Cardiac muscle cell (in vitro differentiated cells and primary cell): ENCODE measurements around the gene ATP6V0C. TPM values are rescaled to one million over a fixed set of nuclear protein-coding genes. Genes with fewer than 3 reads are reported as not detected.

ENCODE experiments used
- DNase-seq, 2 donors: peaks; one replicate each; pipeline versions ENCODE4 v3.0.0 to v3.0.0-alpha.2; 2010 to 2017; ENCODE audit warnings: low read depth in 1 of 2, low spot score in 1 of 2
- H3K27ac ChIP-seq: fragments of 200-600 bp; sonication (generic); 2 replicates; pipeline ENCODE4 v1.5.1; 2016
- H3K27me3 ChIP-seq: fragments of 200-600 bp; sonication (generic); 2 replicates; pipeline ENCODE4 v1.6.0; 2016; ENCODE audit warnings: control low read depth
- H3K36me3 ChIP-seq: fragments of 200-600 bp; sonication (generic); 2 replicates; pipeline ENCODE4 v1.5.1; 2016; ENCODE audit warnings: control low read depth
- H3K4me1 ChIP-seq: fragments of 200-600 bp; sonication (generic); 2 replicates; pipeline ENCODE4 v1.8.1; 2017; ENCODE audit warnings: low read depth, mild to moderate bottlenecking, mixed run types
- H3K4me3 ChIP-seq: fragments of 200-600 bp; sonication (generic); 2 replicates; pipeline ENCODE4 v1.5.1; 2016; ENCODE audit warnings: mild to moderate bottlenecking
- H3K9me3 ChIP-seq: fragments of 200-600 bp; sonication (generic); 2 replicates; pipeline ENCODE4 v1.5.1; 2017; ENCODE audit warnings: low read depth, mild to moderate bottlenecking, control low read depth
- CTCF ChIP-seq: IDR thresholded peaks from 2 replicates; pipeline ENCODE4 v1.5.1; 2012; ENCODE audit warnings: low read depth, mild to moderate bottlenecking, low read length
- polyA plus RNA-seq: library from polyadenylated mRNA; unstranded; fragments of >200 nt; fragmentation: Nextera tagmentation; extraction: Ambion mirVana; gene quantifications from 2 replicates; pipeline ENCODE4 v1.2.1, GENCODE V29; 2016
- total RNA-seq: library from RNA; depleted of rRNA; stranded (reverse); fragments of >200 nt; gene quantifications from 2 replicates; pipeline ENCODE4 v1.2.3, GENCODE V29; 2016

Gene ATP6V0C
- total and polyA plus RNA-seq, 2 experiments from 2014 or later = 92.4 to 281 TPM

GRCh38 chr16:2507665-2508064 lies 6.1 kb upstream of the ATP6V0C start:
- Histone ChIP-seq H3K27ac (no peak overlapping the region), H3K4me3 (no peak overlapping the region), H3K36me3 (no peaks in the 10 kb centered on the region), H3K9me3 (no peaks in the 10 kb centered on the region), H3K27me3 (no peaks in the 10 kb centered on the region), H3K4me1 (peaks cover 18% of the 10 kb centered on the region)
- DNase-seq = no peak
- no peak for TF ChIP-seq CTCF

GRCh38 chr16:2508722-2509400 lies 4.9 kb upstream of the ATP6V0C start:
- H3K27ac ChIP-seq = no peak overlapping the region
- no peaks in the 10 kb centered on the region for H3K36me3 ChIP-seq
- TF ChIP-seq CTCF = no peak
- H3K4me1 ChIP-seq = peaks cover 18% of the 10 kb centered on the region
- H3K4me3 ChIP-seq = no peak overlapping the region
- no peaks in the 10 kb centered on the region for H3K27me3 ChIP-seq
- DNase-seq = no peak
- no peaks in the 10 kb centered on the region for H3K9me3 ChIP-seq

GRCh38 chr16:2511128-2511800 lies 2.5 kb upstream of the ATP6V0C start:
- Histone ChIP-seq H3K9me3 (no peaks in the 10 kb centered on the region), H3K4me3 (no peak overlapping the region), H3K36me3 (no peaks in the 10 kb centered on the region), H3K27ac (no peak overlapping the region), H3K4me1 (peaks cover 25% of the 10 kb centered on the region), H3K27me3 (no peaks in the 10 kb centered on the region)
- DNase-seq = peak in 1 of 2 donors; percentile 63
- TF ChIP-seq CTCF = no peak

GRCh38 chr16:2511996-2512734 lies 1.6 kb upstream of the ATP6V0C start:
- TF ChIP-seq CTCF = no peak
- no peaks in the 10 kb centered on the region for H3K9me3 ChIP-seq
- H3K36me3 ChIP-seq = no peaks in the 10 kb centered on the region
- no peaks in the 10 kb centered on the region for H3K27me3 ChIP-seq
- H3K27ac ChIP-seq = peak overlapping the region; percentile 99
- H3K4me1 ChIP-seq = peaks cover 25% of the 10 kb centered on the region
- DNase-seq = no peak
- H3K4me3 ChIP-seq = no peak overlapping the region

- Histone ChIP-seq H3K9me3 (no peaks in the 10 kb centered on the region), H3K36me3 (no peaks in the 10 kb centered on the region), H3K4me3 (peak overlapping the region; percentile 86), H3K27me3 (no peaks in the 10 kb centered on the region), H3K4me1 (peaks cover 25% of the 10 kb centered on the region), H3K27ac (peak overlapping the region; percentile 99)
- no peak for TF ChIP-seq CTCF
- DNase-seq = no peak
Measured at GRCh38 chr16:2512735-2513404, 882 bp upstream of the ATP6V0C start.
